Measurements from ENCODE around the gene MAD1L1.

The MAD1L1 gene

DNA sequence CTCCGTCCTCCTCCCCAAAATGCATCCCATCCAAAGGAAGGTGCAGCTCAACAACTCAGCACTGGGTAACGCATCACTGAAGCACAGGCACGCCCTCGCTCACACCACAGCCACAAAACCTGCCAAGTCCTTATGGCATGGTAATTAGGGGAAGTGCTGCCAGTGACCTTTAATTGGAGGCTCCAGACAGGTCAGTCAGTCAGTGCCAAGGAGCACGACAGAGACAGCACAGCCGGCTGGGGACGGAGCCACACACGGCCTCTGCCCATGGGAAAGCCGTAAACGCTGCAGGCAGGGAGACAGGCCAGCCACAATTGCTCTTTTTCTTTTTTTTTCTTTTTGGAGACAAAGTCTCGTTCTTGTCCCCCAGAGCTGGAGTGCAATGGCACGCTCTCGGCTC, 146.5 kb downstream of the MAD1L1 start:
- DNase-seq (ENCODE audit: low spot score): no peak

- no peak for DNase-seq (ENCODE audit: low spot score)
Measured at GRCh38 chr7:2085804-2086203, 146.9 kb downstream of the MAD1L1 start.

DNA sequence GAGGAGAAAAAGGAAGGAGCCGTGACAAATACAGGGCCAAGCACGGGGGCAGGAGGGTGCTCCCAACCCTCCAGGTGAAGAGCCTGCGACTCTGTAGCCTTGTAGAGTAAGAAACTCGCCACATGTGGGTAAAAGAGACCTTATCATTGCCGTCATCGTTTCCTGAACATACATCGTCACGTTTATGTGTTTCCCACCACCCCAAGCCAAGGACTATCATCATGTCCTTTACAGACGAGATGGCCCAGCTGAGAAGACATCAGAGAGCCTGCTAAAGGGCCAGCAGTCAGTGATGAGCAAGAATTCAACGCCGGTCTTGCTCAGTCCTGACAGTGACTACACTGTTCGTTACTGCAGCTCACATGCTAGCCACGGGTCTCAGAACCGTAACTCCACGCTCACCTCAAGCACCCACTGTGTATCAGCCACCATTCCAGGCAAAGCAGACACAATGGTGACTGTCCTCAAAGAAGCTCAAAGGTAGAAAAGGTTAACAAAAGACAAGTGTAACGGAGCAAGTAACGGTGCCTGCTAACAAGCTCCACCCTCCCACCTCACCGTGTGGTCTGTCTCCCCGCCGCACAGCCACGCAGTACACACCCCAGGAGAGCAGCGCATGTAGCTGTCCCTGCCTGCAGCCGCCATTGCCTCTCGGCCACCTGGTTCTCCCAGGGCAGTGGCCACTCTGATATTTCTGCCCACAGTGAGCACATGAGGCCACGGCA, 147.8 kb downstream of the MAD1L1 start:
- no peak for DNase-seq (ENCODE audit: low spot score)

DNA sequence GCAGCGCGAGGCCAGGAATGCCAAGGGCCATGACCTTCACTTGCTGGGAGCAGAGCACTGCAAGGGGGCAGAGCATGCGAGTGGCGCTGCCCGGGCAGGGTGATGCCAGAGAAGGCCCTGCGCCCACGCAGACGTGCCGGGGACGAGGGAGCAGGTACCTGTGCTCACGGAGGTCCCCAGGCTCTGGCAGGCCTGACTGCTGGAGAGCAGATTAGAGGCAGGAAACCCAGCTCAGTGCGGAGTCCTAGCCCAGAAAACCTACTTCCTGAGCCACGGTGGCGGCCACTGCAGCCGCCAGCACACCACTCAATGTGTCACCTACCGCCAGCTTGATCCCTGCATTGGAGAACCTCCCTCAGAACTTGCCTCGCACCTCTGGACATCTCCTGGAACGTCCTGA, 148.4 kb downstream of the MAD1L1 start:
- no peak for DNase-seq (ENCODE audit: low spot score)

DNA sequence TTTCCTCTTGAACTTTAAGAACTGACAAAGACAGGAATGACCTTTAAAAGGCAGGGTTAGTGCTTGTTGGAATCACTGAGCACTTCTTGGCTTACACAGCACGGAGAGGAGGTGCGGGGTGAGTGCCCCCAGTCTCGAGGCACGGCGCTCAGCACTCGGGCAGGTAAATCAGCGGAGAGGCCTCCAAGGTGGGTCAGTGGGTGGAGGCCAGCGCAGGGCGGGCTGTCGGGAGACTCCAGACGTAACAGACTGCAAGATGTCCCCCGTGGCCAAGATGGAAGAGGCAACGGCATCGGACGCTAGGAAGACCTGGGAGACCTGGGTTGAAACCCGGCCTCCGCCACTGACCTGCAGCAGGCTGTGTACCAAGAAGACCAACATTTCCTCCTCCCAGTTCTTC, 149.4 kb downstream of the MAD1L1 start:
- DNase-seq (ENCODE audit: low spot score): no peak

GRCh38 chr7:2082139-2082998, 150.4 kb downstream of the MAD1L1 start:
- DNase-seq (ENCODE audit: low spot score): peak; percentile 98

GRCh38 chr7:2081526-2082135, 151.1 kb downstream of the MAD1L1 start:
- DNase-seq (ENCODE audit: low spot score): no peak

DNA sequence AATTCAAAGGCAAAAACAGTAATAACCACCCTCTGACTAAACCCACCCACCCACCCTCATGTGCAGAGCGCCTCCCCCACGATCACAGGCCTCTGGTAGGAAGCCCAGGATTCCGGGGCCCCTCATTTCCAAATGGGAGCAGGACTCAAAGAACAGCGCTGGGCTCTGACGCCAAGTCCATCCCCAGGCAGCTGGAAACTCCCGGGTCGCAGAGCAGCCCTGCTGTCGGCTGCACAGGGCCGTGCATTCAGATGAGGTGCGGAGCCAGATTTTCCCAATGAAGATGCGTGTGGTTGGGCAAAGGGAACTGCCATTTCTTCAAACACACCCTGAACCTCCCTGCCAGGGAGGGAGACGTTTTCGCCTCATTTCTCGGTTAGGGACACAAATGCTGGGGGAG, 152.3 kb downstream of the MAD1L1 start:
- no peak for DNase-seq (ENCODE audit: low spot score)

DNA sequence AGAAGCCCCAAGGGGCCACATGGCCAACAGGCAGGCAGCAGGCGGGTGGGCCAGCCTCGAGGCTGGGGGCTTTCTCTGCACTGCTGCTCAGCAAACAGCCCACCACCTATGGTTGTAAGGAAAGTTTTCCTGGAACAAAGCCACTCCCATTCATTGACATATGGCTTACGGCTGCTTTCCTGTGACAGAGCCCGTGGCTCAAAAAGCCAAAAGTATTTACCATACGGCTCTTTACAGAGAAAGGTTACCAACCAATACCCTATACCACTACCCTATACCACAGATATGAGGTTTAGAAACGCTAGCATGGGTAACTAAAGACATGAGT, 152.7 kb downstream of the MAD1L1 start:
- DNase-seq (ENCODE audit: low spot score): no peak

GRCh38 chr7:2079332-2080059, 153.2 kb downstream of the MAD1L1 start:
- no peak for DNase-seq (ENCODE audit: low spot score)

DNA sequence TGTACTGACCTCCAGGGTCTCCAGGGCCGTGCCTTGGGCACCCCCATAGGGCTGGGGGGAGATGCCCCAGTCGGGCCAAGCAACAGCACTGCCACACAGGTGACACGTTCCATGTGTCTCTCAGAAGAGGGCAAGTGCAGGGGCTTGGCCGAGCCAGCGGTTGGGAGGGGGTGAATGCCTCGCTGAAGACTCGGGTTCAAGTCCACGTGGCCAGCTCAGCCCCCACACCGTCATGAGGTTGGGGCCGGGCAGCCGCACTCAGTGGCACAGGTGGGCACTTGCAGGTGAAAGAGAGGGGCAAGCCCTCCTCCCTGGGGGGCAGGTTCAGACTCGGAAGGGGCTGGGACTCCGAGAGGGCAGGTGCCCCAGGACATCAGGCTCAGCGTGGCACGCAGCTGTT, 153.8 kb downstream of the MAD1L1 start:
- DNase-seq (ENCODE audit: low spot score): no peak

DNA sequence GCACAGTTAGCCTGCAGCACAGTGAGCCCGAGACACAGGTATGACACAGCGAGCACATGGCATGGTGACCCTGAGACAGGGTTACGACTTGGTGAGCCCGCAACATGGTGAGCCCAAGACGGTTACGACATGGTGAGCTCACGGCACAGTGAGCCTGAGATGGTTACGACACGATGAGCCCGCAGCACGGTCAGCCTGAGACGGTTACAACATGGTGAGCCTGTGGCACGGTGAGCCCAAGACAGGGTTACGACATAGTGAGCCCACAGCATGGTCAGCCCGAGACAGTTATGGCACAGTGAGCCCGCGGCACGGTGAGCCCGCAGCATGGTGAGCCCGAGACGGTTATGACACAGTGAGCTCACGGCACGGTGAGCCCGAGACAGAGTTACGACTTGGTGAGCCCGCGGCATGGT, 156.1 kb downstream of the MAD1L1 start:
- no peak for DNase-seq (ENCODE audit: low spot score)

DNA sequence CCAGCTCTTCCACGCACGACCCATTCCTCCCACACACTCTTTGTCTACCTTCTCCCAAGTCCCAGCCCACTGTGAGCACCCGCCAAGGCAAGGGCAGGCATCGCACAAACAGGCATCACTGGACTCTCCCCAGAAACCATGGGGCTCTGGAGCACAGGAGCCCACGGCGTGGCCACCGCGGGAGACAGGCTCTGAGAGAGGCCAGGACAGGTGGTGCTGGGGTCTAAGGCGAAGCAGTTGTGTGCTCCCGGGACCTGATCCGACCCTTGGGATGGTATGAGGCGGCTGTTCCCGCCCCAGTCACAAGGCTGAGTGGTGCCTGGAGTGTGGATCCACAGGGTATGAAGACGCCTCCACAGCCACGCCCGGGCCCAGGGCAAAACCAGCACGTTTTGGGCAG, 156.9 kb downstream of the MAD1L1 start:
- no peak for DNase-seq (ENCODE audit: low spot score)

DNA sequence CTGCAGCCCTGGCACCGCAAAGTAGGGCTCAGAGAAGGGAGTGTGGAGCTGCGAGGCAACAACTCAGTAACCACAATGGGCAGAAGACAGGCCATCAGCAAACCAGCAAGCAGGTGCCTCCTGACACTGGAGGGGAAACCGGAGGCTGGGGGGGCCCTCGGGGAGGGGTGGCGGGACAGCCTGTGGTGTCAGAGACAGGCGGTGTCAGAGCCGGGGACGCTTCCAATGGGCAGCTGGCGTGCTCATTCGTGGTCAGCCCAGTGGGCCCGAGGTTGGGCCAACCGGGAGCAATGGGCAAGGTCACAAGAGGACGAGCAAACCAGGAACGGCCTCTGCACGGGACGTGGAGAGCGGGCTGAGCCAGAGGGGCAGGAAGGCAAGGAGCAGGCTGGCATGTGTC, 158.1 kb downstream of the MAD1L1 start:
- no peak for DNase-seq (ENCODE audit: low spot score)

- DNase-seq (ENCODE audit: low spot score): no peak
Measured at GRCh38 chr7:2072798-2073197, 159.9 kb downstream of the MAD1L1 start.

GRCh38 chr7:2072042-2072441, 160.7 kb downstream of the MAD1L1 start:
- no peak for DNase-seq (ENCODE audit: low spot score)

DNA sequence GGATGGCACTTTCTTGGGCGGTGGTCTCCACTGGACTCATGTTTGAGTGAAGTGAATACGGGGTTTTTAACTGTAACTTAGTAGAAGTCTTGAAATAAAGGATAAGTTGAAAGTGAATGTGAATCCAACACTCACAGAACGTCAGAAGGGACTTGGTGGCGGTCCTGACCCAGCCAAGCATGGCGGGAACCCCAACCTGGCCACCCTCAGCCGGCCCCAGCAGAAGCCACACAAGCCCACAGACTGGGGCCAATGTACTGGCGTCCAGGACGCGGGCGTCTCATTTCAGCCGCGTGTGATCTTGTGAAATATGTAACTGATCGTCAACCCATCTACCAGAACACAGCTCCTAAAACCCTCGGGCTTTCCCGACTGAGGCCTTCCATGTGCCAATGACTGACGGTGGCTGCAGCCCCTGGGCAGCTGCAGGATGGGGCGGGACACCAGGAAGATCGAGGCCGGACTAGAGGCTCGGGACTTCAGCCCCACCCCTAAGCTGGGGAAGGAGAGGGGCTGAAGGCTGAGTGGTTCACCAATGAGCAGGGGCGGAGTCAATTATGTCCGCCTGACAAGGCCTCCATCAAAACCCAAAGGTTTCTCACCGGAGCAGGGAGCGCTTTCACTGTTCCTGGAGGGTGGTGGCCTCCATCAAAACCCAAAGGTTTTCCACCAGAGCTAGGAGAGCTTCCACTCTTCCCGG, 161.5 kb downstream of the MAD1L1 start:
- DNase-seq (ENCODE audit: low spot score): no peak

DNA sequence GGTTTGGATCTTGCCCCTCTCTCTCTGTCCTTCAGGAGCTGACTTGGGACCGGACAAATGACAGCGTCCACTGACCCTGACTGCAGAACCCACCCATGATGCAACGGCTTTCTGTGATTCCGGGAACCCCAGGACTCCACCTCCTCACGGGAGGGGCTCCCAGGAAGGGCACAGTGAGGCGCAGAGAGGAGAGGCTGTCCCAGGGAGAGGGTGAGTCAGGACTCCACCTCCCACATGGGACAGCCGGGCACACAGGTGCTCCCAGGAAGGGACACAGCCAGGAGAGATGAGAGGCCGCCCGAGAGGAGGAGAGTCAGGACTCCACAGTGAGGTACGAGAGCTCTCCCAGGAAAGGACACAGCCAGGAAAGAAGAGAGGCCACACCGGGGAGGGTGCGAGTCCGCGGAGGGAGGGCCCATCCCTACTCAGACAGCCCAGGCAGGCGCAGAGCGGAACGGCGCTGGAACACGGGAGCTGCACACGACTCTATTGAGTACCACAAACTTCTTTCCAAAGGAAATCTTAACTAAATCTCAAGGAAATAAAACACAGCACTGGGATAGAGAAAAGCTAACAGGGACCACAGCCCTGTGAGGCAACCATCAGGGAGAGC, 162.5 kb downstream of the MAD1L1 start:
- DNase-seq (ENCODE audit: low spot score): peak; percentile 58

GRCh38 chr7:2069472-2069860, 163.3 kb downstream of the MAD1L1 start:
- peak; percentile 17 for DNase-seq (ENCODE audit: low spot score)

DNA sequence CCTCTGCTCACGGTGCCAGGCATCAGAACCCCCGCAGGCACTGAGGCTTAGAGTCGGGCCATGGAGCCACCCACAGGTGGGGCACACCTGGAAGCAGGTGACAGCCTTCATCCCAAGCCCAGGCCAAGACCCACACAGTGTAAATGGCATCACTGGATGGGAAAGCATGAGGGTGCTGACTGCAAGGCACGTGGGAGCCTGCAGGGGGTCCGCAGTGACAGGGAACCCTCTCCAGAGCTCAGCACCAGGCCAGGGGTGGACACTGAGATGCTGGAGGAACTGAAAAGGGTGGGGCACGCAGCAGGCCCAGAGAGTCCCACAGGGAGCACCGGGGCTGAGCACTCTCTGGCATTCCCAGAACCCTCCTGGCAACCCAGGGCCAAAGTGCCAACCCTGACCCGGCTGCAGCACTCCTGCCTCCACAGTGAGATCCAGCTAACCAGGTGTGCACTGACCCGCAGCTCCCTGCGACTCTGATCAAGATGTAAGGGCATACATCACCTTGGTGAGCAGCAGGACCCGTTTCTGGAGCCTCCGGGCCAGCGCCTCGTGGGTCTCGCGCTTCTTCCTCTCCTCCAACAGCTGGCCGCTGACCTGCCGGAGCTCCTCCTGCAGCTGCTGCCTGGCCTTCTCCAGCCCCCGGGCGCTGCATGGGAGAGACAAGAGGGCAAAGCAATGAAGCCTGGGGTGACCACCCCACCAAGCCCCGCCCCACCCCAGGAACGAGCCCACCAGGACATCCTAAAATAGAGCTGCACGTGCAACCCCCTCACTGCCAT, 163.9 kb downstream of the MAD1L1 start:
- no peak for DNase-seq (ENCODE audit: low spot score)

Measured in AG08395 (cell line).